Dermis microvascular lymphatic vessel endothelial cell (primary cell): ENCODE results near the gene PDZD11. TPM values are rescaled to one million over a fixed set of nuclear protein-coding genes. Genes with fewer than 3 reads are reported as not detected.
"Not testable (repeated sequence)": the region's sequence is repeated elsewhere in the genome, so short reads cannot be mapped to it uniquely, and the experiment has no call there.

ENCODE experiments used
- DNase-seq, 2 donors: peaks; one replicate each; pipeline versions ENCODE4 v3.0.0 to v3.0.0-alpha.2; 2010; ENCODE audit warnings: low read depth in 2 of 2
- total RNA-seq: library from RNA; depleted of rRNA; stranded (reverse); fragments of >200 nt; gene quantifications from 2 replicates; pipeline ENCODE4 v1.2.1, GENCODE V29; 2014

The PDZD11 gene
- total RNA-seq, 1 donor from 2014 or later, result 28.5 TPM

DNA sequence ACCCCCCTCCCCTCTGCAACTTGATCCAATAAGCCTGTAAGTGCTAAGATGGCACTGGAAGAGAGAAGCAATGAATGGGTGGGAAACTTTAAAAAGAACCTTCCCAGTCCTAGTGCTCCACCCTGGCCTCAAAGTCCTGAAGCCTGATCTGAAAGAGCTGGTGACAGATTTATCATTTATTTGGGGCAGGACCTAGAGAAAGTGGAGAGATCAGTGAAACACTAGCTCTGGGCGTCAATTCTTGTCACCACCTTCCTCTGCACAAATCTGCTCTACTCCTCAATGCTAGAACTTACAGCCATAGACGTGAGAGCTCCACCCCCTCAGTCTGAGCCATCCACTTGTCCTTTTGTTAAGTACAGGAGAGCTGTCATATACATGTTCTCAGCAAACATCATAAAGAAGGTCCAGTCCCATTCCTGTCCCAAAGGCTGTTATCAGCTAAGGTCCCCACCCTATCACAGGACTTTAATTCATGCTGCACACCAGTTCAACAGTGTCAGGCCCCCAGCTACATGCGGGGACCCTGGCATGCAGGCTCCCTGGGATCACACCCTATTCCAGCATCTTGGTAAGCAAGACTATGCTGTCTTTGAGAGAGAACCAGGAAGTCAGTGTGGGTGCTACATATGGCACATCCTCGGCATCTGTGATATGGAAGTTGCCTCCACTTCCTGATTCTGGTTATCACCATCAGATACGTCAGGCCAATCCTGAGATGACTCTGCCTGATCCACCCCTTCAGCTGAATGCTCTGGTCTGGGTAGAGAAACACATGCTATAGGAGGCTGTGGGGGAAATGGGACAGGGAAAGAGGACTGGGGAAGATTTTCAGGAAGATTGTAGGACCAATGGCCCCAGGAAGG lies 32.1 kb downstream of the PDZD11 start:
- DNase-seq, result no peak

- no peak for DNase-seq
These were observed 34.3 kb downstream of the PDZD11 start for GRCh38 chrX:70255452-70255851.

- DNase-seq, result no peak
These were observed 34.8 kb downstream of the PDZD11 start for GRCh38 chrX:70254909-70255308.

DNA sequence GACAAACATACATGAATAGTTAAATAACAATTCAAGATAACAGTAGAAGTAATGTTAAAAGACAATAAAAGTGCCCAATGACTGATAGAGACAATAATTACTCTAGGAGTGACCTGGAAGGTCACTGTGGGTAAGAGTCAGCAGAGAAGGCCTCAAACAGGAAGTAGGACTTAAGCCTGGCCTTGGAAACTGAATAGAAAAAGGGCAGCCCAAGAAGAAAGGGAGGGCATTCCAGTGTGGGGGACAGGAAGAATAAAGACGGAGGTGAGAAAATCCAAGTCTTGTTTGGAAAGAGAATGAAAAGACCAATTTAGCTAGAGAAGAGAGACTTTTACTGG lies 35.7 kb downstream of the PDZD11 start:
- DNase-seq, result no peak

DNA sequence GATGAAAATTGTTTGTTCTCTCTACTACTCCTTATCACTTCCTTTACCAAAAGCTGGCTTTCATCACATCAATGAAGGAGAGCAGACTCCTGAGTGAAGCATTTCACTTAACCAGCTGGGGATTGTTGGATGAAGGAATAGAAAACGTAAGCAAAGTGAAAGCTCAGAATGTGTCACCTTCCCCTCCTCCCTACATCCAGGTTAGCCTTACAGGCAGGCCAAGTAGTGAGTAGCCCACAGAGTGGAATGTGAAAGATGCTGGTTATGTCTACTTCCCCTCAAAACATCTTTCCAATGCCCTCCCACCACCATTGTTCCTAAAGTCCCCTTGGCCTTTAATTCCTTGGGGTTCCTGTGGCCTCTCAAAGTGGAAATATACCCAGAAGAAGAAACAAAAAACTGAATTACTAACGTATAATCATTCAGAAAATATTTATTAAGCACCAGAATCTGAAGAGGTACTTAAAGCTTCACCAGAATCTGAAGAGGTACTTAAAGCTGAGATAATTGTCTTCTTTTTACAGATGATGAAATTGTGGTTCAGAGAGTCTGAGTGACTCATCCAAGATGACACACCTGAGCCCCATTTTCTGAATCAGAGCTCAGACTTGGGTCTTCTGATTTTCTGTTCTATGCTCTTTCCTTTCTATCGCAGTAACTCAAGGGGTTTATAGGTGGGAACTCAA lies 36.2 kb downstream of the PDZD11 start:
- DNase-seq, result no peak

- no peak for DNase-seq
These were observed 37.2 kb downstream of the PDZD11 start for GRCh38 chrX:70252491-70252890.

GRCh38 chrX:70247252-70247651 lies 42.5 kb downstream of the PDZD11 start:
- no peak for DNase-seq

GRCh38 chrX:70244881-70245280 lies 44.8 kb downstream of the PDZD11 start:
- DNase-seq, result no peak

- DNase-seq, result not testable (repeated sequence)
These were observed 46.1 kb downstream of the PDZD11 start for GRCh38 chrX:70243601-70244000.

DNA sequence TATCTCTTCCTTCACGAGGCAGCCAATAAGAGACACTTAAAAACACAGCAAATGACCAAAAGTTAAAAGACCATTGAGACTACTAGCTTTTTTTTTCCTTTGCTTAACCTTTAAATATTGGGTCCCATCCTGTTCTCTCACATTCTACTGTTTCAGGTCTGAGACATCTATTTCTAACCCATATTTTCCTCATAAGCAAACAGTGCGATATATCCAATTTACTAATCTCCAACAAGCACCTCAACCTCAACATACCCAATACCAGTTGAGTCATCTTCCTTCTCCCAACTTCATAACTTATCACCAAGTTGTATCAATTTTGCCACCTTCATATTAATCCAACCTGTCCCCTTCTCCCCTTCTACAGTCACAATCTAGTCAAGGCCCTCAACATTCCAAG lies 48.2 kb downstream of the PDZD11 start:
- DNase-seq, result no peak

GRCh38 chrX:70240751-70241150 lies 49.0 kb downstream of the PDZD11 start:
- DNase-seq, result no peak

Other genes starting within 250 kb of the PDZD11 start
- 0.38 and 0.51 TPM in 2 replicates for gene AWAT2, start 240.0 kb downstream of the PDZD11 start, total RNA-seq
- gene OTUD6A, start 227.5 kb downstream of the PDZD11 start, total RNA-seq, result not detected in 2 replicates
- 51.5 and 71.1 TPM in 2 replicates for gene IGBP1, start 156.5 kb downstream of the PDZD11 start, total RNA-seq
- gene DGAT2L6, start 112.4 kb downstream of the PDZD11 start, total RNA-seq, result not detected in 2 replicates
- not detected in 2 replicates for gene AWAT1, start 55.3 kb downstream of the PDZD11 start, total RNA-seq
- gene P2RY4, start 29.7 kb downstream of the PDZD11 start, total RNA-seq, result not detected in 2 replicates
- gene ARR3, start 21.6 kb downstream of the PDZD11 start, total RNA-seq, result not detected in 2 replicates
- not detected in 2 replicates for gene RAB41, start 7.8 kb downstream of the PDZD11 start, total RNA-seq
- gene KIF4A, start 177 bp upstream of the PDZD11 start, total RNA-seq, result 4.3 and 9.5 TPM in 2 replicates
- not detected in 2 replicates for gene GDPD2, start 133.4 kb upstream of the PDZD11 start, total RNA-seq
- gene DLG3, start 154.9 kb upstream of the PDZD11 start, total RNA-seq, result 0.89 and 0.90 TPM in 2 replicates